ENCODE results near the gene PIGS.
"Not testable (repeated sequence)": the region's sequence is repeated elsewhere in the genome, so short reads cannot be mapped to it uniquely, and the experiment has no call there.

The PIGS gene

DNA sequence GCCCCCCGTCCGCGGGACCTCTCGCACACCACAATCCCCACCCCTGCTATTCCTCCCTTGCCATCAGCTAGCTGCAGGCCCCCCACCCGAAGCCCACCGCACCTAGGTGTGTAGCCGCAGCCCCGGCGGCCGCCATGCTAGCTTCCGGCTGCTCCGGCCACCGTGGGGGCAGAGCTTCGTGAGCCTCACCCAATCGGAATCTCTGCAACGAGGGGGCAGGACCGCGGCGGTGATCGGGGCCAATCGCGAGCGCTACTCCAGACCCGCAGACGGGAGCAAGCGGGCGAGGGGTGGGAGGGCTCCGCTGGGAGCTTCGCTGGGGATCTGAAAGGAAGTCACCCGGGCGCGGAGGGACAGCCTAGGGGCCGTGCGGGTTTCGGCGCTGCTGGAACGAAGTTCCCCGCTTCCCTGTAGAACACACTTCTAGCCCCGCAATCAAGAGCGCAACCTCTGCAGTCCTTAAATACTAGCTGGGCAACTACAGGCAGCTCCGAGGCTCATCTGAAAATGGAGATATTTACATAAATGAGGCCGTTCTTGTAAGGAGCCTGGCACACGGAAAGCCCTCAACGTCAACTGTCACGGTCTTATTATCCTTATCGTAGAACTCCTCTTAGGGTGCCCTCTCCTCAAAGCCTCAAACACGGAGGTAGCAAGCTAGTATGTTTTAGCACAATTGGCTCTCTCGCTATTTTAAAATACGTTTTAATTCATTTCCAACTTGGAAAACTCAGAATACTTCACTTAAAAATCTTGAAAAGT lies at the start of gene PIGS:
PIGS (minus strand) TSS at position 164 of the 762 bp plus-strand sequence; CDS start at position 136, 28 bp downstream.
- peak; percentile 73 to 90 (median 84) for DNase-seq

DNA sequence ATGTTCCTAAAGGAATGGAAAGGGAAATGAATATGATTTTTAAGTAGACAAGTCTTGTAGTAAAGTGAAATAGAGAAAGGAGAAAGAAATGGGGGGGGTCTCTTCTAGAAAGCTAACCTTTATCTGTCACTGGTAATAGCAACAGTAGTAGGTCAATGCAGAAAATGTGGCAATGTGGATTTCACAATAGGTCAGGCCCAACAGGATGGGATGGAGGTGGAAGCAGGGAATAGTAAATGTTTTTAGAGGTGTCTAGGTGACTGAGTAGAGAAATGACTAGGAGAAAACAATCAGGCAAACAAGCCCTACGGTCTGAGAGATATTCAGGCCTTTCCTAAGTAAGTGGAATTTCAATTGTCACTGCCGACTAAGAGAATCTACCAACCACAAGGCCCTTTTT lies 48.7 kb upstream of the PIGS start:
- DNase-seq: no peak

DNA sequence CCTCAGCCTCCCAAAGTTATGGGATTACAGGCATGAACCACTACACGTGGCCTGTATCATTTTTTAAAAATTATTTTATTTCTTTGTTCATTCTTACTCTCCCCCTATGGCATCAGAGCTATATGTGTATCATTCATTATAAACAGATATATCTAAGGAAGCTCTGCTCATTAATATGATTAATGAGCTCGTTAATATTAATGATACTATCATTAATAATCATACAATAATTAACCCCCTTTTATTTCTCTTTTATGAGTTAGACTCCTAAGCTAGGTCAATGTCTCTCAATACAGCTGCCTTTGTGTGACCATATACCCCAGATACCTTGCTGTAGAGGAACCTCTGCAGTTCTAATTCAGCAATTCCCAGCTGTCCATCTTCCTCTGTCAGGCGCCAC lies 47.1 kb upstream of the PIGS start:
- DNase-seq: no peak

DNA sequence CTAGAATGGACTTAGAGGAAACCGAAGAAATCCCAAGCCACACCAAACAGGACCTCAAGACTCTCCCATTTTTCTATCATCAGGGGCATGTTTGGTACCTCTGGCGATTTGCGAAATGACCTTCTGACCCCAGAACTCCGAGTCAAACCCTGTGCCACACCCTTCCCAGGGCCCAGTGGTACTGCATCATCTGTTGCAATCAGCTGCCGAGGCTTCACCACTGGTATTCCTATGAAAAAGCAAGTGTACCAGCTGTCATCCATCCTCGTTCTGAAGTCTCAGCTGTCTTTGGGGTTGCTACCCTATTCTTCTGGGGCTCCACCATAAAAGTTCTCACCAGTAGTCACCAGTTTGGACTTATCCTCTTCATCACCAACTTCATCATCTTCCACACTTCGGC lies 45.0 kb upstream of the PIGS start:
- DNase-seq: no peak

DNA sequence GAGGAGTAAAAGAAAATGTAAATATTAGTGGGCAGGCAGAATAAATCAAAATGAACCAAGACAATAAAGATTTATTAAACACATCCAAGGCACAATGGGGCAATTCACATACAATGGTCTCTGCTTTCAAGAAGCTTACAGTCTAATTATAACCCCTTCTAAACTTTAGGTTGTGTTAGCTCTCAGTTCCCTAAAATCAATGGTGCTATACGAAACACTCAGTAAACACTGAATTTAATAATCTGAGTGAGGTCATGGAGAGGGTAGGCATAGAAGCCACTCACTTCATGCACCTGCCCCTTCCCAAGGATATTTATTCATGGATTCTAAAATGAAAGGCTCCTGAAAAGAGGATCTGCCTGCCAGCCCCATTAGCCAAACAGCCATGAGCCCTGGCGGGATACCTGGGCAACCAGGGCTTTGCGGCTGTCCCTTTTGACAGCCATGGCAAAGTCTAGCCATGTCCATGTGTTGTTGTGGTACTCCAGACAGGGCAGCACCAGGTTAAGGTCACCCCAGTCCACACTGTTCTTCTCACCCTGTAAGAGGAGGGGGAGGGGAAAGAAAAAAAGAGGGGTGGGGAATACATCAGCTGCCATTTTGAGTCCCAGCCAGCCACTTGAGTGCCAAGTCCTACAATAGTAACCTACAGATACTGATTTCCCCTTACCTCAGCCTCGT lies 44.1 kb upstream of the PIGS start:
- DNase-seq: no peak

DNA sequence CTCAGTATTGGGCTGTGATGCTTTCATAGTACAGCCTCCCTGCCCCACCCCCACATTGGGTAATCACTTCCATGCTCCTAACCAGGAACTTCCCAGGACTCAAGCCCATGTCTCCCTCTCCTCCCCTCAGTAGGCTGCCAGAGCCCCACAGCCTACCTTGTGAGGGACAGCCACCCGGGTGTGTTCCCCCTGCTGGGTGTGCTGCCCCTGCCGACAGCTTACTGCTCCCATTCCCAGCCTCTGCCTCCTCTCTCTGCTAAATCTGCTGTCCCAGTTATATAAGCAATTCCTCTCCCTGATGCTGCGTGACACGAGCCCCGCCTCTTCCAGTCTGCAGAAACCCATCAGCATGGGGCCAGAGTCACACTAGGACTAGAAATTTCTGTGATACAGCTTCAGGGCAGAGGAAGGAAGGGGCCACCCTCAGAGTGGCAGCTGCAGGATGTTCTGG lies 42.6 kb upstream of the PIGS start, which contains the start of gene RSKR:
RSKR (minus strand) TSS at position 255 of the 451 bp plus-strand sequence; CDS start at position 231, 24 bp downstream.
- no peak for DNase-seq

DNA sequence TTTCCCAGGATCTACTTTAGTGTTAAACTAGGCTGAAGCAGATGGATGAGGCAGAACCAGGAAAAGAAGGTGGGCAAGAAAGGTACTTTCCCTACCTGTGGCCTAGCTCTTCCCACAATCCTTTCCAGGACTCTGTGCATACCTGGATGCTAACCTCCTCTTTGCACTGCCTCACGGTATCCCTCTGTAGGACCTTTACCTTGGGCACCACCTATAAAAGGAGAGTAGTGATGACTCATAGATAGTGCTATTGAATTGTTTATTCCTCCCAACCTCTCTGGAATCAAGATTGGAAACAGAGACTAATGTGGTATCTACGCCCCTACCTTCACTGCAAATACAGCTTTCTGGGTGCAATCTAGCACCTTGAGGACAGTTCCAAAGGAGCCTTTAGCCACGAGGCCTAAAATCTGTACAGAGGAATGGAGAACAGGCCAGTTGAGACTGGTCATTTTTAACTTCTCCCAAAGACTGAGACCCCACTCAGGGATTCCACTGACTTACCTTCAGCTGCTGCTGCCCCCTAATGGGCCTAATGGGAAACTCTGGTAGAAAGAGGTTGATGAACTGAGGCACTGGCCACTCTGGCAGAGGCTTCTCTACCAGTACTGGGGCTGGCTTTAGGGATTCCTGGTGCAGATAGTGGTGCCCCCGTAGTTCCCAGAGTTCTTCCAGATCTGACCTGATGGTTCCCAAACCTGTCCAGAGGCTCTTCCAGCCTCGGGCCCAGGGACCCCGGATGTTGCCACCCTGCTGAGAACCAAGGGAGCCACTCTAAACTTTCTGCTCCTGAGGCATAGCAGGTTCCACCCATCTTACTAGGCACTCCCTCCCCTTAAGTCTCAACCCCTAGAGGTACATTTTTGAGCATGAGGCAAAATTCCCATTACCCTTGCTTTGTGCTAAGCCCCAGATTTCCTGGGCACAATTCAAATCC lies 41.9 kb upstream of the PIGS start:
- peak in 5 of 6 experiments; percentile 10 to 51 (median 16) for DNase-seq

DNA sequence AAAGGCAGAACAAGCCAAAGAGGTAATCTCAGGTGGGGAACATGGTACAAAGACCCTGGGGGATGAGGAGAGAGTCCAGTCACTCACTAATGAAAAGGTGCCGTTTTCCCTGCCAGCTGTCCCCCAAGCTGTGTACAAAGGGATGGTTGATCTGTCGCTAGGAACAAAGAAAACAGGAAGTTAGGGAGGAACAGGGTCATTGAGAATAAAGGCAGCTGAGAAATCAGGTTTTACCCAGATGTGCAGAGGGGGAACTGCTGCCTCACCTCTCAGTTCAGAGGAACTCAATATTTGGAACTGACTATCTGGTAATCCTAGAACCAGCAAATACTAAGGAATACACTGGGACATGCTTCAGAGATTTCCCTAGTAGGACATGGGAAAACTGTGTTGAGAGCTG lies 41.2 kb upstream of the PIGS start:
- no peak for DNase-seq

DNA sequence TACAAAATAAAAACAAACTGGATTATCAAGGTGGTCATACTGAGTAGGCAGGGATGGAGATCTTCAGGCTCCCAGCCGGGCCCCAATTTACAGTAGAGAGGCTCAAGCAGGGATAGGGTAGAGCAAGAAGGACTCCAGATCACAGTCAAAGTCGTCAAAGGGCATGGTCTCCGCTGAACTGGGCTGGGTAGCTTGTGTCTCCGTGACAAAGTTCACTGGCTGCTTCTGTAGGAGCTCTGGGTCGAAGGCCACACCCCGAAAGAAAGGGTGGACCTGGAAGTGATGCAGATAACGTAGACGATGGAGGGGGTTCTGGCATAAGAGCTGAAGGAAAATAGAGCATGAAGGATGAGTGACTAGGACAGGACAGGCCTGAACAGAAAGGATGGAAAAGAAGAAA lies 39.1 kb upstream of the PIGS start:
- no peak for DNase-seq

DNA sequence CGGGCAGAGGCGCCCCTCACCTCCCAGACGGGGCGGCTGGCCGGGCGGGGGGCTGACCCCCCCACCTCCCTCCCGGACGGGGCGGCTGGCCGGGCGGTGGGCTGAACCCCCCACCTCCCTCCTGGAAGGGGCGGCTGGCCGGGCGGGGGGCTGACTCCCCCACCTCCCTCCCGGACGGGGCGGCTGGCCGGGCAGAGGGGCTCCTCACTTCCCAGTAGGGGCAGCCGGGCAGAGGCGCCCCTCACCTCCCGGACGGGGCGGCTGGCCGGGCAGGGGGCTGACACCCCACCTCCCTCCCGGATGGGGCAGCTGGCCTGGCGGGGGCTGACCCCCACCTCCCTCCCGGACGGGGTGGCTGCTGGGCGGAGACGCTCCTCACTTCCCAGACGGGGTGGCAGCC lies 32.7 kb upstream of the PIGS start:
- not testable (repeated sequence) for DNase-seq

DNA sequence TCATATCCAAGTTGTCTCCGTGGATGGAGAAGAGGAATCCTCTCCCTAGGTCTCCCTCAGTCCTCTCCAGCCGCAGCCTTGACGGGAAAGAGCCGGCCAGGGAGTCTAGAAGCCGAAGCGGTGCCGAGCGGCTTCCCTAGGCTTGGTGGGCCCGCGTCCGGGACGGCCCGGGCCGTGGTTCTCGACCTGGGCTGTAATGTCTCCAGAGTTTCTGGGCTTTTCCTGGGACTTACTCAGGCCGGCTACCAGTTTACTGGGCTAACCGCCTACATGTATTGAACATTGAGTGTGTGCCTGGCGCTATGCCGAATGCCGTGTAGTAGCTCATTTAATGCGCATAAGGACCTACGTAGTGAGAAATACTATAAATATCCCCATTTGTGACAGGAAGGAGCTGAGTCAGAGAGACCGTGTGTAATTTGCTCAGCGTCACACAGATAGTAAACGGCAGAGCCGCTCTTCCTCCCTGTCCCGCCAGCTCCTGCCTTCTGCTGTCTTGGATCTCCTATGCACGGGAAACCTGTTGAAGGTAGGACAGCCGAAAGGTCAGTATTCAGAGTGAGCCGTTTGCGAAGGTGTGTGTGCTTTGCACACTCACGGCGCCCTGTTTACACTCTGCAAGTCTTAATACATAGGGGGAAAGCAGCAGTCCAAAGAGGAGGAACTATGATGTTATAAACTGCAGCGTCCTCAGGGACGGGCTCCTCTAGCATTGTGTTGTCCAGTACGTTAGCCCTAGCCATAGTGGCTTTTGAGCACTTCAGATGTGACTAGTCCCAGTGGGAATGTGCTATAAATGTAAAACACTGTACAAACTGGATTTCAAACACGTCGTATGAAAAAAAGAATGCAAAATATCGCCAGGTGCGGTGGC lies 28.2 kb upstream of the PIGS start:
- DNase-seq: peak; percentile 45 to 77 (median 64)

DNA sequence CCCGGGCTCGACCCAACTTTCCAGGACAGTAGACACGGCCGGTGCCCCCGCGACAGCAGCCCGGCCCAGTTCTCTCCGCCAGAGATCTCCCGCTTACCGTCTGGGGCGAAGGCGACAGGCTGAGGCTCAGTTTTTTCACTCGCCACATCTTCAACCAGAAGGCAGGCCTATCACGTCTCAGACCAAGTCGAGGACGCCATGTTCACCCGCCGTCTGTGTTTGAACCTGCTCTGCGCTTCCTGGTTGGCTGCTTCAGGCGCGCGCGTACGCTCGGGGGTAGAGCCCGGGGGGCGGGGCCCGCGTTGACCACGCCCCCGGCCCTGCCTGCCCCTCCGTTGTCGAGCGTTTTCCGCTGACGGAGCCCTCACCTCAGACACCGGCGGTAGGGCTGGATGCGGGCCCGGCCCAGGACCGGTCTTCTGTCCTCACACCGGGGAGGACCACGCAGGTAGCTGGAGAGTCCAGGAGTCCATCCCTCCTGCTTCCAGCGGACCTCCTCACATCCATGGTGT lies 27.5 kb upstream of the PIGS start, which contains the start of gene SPAG5:
SPAG5 (minus strand) TSS at position 227 of the 512 bp plus-strand sequence; CDS start at position 148, 79 bp downstream.
- DNase-seq: peak; percentile 88 to 95 (median 92)

DNA sequence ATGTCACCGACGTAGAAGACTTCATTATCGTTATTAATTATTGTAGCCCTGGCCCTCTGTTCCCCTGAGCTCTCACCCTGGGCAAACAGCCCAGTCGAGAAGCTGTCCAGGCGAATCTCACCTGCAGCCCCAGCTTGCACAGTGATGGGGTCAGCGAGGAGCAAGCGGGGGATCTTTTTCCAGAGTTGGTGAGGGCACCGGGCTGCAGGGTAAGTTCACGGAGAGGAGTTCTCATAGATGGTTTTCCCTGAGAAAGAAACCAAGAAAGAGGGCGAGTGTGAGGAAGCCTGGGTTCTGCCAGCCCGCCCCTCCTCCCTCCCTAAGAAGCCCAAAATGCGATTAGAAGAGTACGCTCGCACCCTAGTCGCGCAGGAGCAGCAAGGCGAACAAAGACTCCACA lies 27.1 kb upstream of the PIGS start:
- DNase-seq: no peak

DNA sequence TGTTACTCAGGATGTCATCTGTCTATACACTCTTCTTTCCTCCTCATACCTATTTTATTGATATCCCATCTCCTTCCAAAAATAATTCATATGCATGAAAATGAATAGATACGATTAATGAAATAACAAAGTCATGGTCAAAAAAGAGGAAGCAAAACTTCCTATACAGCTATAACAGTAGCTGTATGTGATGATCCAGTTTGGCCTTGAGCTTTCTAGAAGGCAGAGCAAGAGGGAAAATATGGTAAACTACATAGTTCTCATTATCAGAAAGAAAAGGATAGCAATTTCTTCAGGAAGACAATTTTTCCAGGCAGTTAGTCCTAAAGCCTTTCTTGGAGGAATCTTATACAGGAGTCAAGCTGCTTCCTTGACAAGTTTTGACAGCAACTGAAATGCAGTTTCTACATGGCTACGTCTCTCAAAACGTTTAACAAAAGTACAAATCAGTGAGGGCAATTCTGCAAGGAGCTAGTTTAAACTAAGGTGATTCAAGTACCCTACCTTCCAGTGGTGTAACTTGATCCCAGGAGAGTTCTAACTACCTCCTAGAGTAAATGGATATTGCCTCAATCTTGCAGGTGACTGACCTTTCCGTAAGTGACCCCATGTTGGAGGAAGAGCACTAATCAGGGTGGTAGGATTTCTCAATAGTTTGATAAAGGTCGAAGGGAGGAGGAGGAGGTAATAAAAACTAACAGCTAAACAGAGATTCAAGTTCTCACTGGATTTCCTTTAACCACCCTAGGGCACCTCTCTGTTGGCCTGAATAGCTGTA lies 26.5 kb upstream of the PIGS start:
- no peak for DNase-seq

DNA sequence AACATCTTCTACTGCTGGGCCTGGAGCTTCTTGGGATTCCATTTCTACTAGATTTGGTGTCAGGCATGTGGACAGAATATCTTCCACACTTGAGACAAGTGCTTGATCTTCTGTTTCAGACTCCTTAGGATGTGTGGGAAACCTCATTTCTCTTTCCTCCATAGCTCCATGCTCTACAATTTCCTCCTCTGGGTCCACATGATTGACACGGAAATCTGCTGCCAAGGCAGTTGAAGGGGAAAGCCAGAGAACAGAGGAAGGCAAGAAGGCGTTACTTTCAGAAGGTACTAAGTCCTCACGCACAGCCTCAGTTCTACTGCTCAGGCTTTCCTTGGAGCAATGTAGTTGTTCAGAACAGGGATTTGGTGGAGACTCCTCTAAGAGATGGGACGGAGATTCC lies 20.9 kb upstream of the PIGS start:
- DNase-seq: no peak

DNA sequence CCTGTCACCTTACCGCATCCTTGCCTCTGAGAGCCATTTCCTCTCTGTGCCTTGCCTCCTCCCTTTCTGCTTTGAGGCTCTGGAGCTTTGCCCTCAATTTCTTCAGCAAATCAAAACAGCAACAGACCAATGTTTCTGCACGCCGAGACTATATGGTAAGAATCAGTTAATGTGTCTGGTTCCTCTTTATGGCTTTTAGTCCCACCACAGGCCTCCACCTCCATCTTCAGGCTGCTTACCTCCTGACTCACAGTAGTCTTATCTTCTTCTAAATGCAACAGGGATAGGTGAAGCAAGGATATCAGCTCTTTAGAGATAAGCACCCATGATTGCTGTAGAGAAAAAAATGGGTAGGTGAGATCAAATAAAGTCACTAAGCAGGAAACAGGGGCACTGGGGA lies 14.5 kb upstream of the PIGS start:
- no peak for DNase-seq

DNA sequence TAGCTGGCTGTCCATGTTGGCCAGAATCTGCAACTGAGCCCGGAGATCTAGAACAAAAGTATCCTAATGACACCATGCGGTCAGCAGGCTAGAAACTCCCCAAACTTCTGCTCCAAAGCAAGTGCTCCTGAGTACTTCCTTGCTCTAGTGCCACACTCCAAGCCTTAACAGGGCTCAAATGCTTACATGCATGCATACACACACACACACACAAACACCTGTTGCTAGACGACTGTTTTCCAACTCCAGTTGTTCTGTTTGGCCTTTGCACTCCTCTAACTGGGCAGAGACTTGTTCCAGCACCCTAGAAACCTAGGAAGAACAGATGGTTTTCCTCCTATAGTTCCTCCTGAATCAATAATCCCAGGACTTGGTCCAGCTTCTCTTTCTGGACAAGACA lies 13.1 kb upstream of the PIGS start:
- no peak for DNase-seq

DNA sequence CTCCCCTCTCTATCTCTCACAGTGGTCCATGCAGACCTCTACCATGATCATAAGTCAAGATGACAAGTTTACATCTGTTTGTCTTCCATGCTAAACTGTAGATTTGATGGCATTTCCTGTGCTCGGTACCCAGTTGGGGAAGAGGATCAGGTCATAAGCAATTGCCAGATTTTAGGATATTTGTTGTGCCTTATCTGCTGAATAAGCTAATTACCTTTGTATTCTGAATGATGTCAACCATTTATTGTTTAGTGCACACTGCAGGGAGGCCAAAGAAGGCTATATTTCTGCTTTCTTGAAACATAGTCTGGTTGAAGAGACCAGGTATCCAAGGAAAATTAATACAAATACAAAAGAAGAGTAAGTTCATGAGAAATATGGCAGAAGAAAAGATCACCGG lies 11.2 kb upstream of the PIGS start:
- DNase-seq: no peak

DNA sequence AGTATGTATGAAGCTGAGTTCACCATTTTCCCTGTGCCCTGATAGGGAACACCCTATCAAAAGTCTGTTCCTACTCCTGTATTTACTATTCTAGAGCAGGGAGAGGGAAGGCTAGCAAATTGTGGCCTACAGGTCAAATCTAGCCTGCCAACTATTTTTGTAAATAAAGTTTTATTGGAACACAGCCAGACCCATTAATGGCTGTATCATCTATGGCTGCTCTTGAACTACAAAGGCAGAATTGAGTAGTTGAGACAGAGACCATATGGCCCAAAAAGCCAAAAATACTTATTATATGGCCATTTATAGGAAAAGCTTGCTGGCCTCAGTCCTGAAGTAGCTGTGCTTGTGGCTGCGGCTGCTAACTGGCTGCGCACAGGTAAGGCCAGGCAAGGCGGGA lies 9.6 kb upstream of the PIGS start:
- no peak for DNase-seq

DNA sequence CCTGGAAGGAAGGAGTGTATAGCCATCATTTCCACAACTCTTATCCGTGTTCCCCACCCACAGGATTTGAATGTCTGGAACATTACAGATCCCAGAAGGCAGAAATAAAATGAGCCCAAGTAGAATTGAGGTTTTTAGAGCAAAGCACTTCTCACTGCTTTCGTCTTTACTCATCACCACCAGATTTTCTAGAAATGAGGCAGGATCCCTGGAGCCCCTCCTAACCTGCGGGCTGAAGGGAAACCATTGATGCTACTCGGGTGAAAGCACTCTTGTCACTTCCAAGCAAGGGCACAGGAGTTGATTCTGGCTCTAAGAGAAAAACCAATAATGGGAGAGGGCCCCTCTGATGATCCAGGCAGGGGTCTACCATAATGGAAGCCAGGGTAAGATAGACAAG lies 8.2 kb upstream of the PIGS start:
- DNase-seq: no peak

Data from stimulated activated naive CD4-positive, alpha-beta T cell (primary cell).